Gastroesophageal sphincter (tissue), 4 donors: ENCODE data around the gene CHERP. TPM values are rescaled to one million over a fixed set of nuclear protein-coding genes. Genes with fewer than 3 reads are reported as not detected.
"Not testable (repeated sequence)": the region's sequence is repeated elsewhere in the genome, so short reads cannot be mapped to it uniquely, and the experiment has no call there.

ENCODE experiments used
- ATAC-seq: fragments of 150-250 bp; one replicate; pipeline ENCODE4 v1.9.1; 2016; ENCODE audit warnings: mild to moderate bottlenecking, moderate library complexity
- H3K27ac ChIP-seq, 4 donors: fragments of 200-600 bp; sonication (generic) in 3 of 4; 1 replicate in 3 of 4; 2 replicates in 1 of 4; pipeline ENCODE4 v1.5.1; 2016 to 2019
- H3K27me3 ChIP-seq: fragments of 200-600 bp; sonication (generic); one replicate; pipeline ENCODE4 v1.5.1; 2019
- H3K36me3 ChIP-seq, 2 donors: fragments of 200-600 bp; sonication (generic); one replicate each; pipeline ENCODE4 v1.5.1; 2019; ENCODE audit warnings: control low read depth in 1 of 2
- H3K4me1 ChIP-seq, 3 donors: fragments of 200-600 bp; sonication (generic); 1 replicate in 2 of 3; 2 replicates in 1 of 3; pipeline ENCODE4 v1.5.1; 2016 to 2019; ENCODE audit warnings: control low read depth in 2 of 3
- H3K4me3 ChIP-seq, 2 donors: fragments of 200-600 bp; sonication (generic); one replicate each; pipeline ENCODE4 v1.5.1; 2019; ENCODE audit warnings: mild to moderate bottlenecking in 1 of 2, moderate library complexity in 1 of 2
- H3K9me3 ChIP-seq, 3 donors: fragments of 200-600 bp; sonication (generic); one replicate each; pipeline ENCODE4 v1.5.1; 2017 to 2019; ENCODE audit warnings: control low read depth in 2 of 3
- EP300 ChIP-seq: sonication (generic); formaldehyde crosslinking; IDR thresholded peaks from one replicate; pipeline ENCODE4 v1.6.1; 2017; ENCODE audit warnings: antibody characterized with exemption, mild to moderate bottlenecking
- POLR2A ChIP-seq, 2 donors: fragments of 450-650 bp; IDR thresholded peaks; one replicate each; pipeline ENCODE4 v1.6.1; 2017; ENCODE audit warnings: antibody characterized with exemption in 2 of 2, mild to moderate bottlenecking in 2 of 2, moderate library complexity in 1 of 2
- POLR2AphosphoS5 ChIP-seq: sonication (generic); formaldehyde crosslinking; IDR thresholded peaks from one replicate; pipeline ENCODE4 v1.6.1; 2017; ENCODE audit warnings: antibody characterized with exemption
- WGBS, 2 donors: methylation state at CpG; one replicate each; pipeline ENCODE4 v1.1.5; 2018; ENCODE audit warnings: low coverage in 1 of 2; 5-methylcytosine and 5-hydroxymethylcytosine counted together
- total RNA-seq, 4 donors: library from RNA; depleted of rRNA; stranded (reverse); fragments of >200 nt; gene quantifications; one replicate each; pipeline ENCODE4 v1.1.0, GENCODE V29; 2016
- TF ChIP-seq, protein P1 (sequence below), 4 experiments: fragments of 200-600 bp in 2 of 4; fragments of 450-650 bp in 2 of 4; sonication (generic) in 1 of 4; IDR thresholded peaks; one replicate each; pipeline ENCODE4 v1.5.1; 2017 to 2019; ENCODE audit warnings: antibody characterized with exemption in 4 of 4, mild to moderate bottlenecking in 2 of 4, moderate library complexity in 2 of 4

Gene CHERP
- total RNA-seq, 4 donors from 2014 or later = 5.7 to 12.7 (median 6.6) TPM

DNA sequence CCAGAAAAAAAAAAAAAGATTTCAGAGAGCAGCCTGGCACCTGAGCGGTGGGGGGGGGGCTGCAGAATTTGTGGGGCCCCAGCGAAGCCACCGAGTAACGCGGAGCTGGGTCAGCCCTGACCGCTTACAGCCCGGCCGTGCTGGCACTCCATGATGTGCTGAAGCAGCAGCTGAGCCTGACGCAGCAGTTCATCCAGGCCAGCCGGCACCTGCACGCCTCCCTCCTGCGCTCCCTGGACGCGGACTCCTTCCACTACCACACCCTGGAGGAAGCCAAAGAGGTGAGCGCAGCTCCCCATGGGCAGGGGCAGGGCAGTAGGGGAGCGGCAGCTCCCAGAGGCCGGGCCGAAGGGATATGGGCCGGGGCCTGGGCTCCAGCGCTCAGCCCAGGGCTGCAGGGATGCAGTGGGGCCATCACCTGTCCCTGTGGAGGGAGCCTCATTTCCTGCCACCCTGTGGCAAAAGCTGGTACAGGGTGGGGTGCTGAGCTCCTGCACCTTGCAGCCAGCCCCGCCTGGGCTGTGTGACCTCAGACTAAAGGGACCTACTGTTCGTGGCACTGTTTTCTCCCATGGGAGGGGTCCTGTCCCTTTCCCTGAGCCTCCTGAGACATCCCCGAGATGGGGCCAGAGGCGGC is 27.7 kb downstream of the CHERP start:
- TF ChIP-seq, protein P1, sequence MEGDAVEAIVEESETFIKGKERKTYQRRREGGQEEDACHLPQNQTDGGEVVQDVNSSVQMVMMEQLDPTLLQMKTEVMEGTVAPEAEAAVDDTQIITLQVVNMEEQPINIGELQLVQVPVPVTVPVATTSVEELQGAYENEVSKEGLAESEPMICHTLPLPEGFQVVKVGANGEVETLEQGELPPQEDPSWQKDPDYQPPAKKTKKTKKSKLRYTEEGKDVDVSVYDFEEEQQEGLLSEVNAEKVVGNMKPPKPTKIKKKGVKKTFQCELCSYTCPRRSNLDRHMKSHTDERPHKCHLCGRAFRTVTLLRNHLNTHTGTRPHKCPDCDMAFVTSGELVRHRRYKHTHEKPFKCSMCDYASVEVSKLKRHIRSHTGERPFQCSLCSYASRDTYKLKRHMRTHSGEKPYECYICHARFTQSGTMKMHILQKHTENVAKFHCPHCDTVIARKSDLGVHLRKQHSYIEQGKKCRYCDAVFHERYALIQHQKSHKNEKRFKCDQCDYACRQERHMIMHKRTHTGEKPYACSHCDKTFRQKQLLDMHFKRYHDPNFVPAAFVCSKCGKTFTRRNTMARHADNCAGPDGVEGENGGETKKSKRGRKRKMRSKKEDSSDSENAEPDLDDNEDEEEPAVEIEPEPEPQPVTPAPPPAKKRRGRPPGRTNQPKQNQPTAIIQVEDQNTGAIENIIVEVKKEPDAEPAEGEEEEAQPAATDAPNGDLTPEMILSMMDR (IDR thresholded peaks at IDR 0.05) = no peak
- 92 to 100% methylated on average over 4 to 7 of the region's 24 CpGs for WGBS, 2 donors
- ATAC-seq = no peak
- peaks cover 0 to 99% of the 10 kb centered on the region in 2 donors for H3K36me3 ChIP-seq
- peaks cover 0 to 14% (median 6%) of the 10 kb centered on the region in 3 donors for H3K4me1 ChIP-seq
- H3K4me3 ChIP-seq = no peak overlapping the region
- no peaks in the 10 kb centered on the region for H3K27me3 ChIP-seq
- no peak overlapping the region for H3K27ac ChIP-seq
- H3K9me3 ChIP-seq = no peaks in the 10 kb centered on the region

DNA sequence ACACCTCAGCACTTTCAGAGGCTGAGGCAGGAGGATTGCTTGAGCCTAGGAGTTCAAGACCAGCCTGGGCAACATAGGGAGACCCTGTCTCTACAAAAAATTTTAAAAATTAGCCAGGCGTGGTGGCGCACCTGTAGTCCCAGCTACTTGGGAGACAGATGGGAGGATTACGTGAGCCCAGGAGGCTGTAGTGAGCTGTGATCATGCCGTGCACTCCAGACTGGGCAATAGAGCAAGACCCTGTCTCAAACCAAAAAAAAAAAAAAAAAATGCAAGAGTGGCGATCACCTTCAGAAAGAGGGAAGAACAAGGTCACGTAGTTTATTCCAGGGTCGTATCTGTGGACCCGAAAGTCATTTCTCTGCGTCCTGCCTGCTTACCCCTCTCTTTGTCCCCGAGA is 29.6 kb downstream of the CHERP start:
- Histone ChIP-seq H3K36me3 (peaks cover 0 to 99% of the 10 kb centered on the region in 2 donors), H3K4me1 (peaks cover 0 to 22% (median 8%) of the 10 kb centered on the region in 3 donors)
- ATAC-seq, H3K4me3 ChIP-seq, H3K27me3 ChIP-seq, H3K27ac ChIP-seq, H3K9me3 ChIP-seq: not testable (repeated sequence)
- 91% methylated on average over 10 of the region's 10 CpGs; no CpG with 5 or more reads in 1 of the 2 donors for WGBS, 2 donors

DNA sequence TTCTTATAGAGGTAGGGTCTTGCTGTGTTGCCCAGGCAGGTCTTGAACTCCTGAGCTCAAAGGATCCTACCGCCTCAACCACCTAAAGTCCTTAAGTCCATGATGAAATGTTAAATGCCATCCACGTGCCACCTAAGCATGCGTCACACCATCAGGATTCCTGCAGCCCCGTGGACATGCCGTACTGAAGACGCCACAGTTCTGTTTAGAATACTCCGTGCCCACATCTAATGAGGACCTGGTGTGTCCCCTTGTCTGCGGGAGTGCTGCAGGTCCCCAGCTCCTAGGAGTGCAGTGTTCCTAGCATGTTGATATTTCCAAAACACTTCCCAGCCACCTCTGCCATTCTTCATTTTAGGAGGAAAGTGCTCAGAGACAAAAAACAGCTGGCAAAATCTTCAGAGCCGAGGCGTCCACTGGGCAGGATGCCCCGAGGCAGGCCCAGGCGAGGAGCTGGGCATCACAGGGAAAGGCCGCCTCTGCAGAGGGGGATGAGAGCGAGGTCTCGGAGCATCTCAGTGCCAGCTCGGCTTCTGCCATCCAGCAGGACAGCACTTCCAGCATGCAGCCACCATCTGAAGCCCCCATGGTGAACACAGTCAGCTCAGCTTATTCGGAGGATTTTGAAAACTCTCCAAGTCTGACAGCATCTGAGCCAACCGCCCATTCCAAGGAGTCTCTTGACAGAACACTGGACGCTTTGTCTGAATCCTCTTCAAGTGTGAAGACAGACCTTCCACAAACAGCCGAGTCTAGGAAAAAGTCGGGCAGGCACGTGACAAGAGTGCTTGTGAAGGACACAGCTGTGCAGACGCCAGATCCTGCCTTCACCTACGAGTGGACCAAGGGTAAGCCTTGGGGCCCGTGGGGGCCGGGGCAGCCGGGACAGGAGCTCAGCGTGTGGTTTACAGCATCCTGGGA is 32.8 kb downstream of the CHERP start:
- peaks cover 0 to 99% of the 10 kb centered on the region in 2 donors for H3K36me3 ChIP-seq
- no peaks in the 10 kb centered on the region for H3K27me3 ChIP-seq
- peak overlapping the region in 3 of 4 donors; percentile 42 to 79 (median 72) for H3K27ac ChIP-seq
- no peak overlapping the region for H3K4me3 ChIP-seq
- H3K9me3 ChIP-seq = no peaks in the 10 kb centered on the region
- TF ChIP-seq EP300 = no peak
- 36 to 65% methylated on average over 7 to 13 of the region's 28 CpGs for WGBS, 2 donors
- ATAC-seq = peak; percentile 78
- H3K4me1 ChIP-seq = peaks cover 0 to 22% (median 8%) of the 10 kb centered on the region in 3 donors

DNA sequence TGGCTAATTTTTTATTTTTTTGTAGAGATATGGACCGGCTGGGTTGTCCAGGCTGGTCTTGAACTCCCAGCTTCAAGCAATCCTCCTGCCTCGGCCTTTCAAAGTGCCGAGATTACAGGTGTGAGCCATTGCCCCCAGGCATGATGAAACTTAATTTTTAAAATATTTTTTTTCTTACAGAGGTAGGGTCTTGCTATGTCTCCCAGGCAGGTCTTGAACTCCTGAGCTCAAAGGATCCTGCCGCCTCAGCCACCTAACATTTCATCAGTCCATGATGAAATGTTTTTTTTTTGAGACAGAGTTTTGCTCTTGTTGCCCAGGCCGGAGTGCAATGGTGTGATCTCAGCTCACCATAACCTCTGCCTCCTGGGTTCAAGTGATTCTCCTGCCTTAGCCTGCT is 33.7 kb downstream of the CHERP start:
- no peak for ATAC-seq
- H3K4me1 ChIP-seq = peaks cover 0 to 22% (median 8%) of the 10 kb centered on the region in 3 donors
- H3K27ac ChIP-seq = peak overlapping the region in 3 of 4 donors; percentile 42 to 79 (median 72)
- no peak overlapping the region for H3K4me3 ChIP-seq
- H3K9me3 ChIP-seq = no peaks in the 10 kb centered on the region
- TF ChIP-seq POLR2A (IDR thresholded peaks at IDR 0.05) (no peak), POLR2AphosphoS5 (no peak), EP300 (no peak)
- TF ChIP-seq, protein P1 (IDR thresholded peaks at IDR 0.05) = no peak
- peaks cover 0 to 99% of the 10 kb centered on the region in 2 donors for H3K36me3 ChIP-seq
- WGBS, 2 donors = 83% methylated on average over 5 of the region's 5 CpGs; no CpG with 5 or more reads in 1 of the 2 donors
- H3K27me3 ChIP-seq = no peaks in the 10 kb centered on the region

DNA sequence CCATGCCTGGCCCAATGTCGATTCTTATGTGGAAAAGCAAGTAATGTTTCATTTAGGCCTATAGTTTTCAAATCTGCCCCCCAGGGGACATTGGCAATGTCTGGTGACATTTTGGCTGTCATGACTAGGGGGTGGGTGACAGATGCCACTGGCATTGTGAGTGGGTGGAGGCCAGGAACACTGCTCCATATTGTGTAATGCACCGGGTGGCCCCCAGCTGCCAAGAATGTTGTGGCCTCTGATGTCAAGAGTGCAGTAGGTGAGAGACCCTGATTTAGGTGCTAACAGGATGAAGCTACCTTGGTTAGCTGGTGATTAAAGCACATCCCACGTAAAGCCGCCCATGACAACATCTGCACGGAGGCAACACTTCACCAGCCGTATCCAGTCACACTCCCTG is 35.3 kb downstream of the CHERP start:
- no peak for TF ChIP-seq EP300
- TF ChIP-seq POLR2A (IDR thresholded peaks at IDR 0.05) = no peak
- TF ChIP-seq, protein P1 (IDR thresholded peaks at IDR 0.05) = no peak
- TF ChIP-seq POLR2AphosphoS5 = no peak
- Histone ChIP-seq H3K27me3 (no peaks in the 10 kb centered on the region), H3K9me3 (no peaks in the 10 kb centered on the region), H3K27ac (no peak overlapping the region), H3K4me1 (peaks cover 0 to 22% (median 8%) of the 10 kb centered on the region in 3 donors), H3K4me3 (no peak overlapping the region), H3K36me3 (peaks cover 0 to 99% of the 10 kb centered on the region in 2 donors)
- no peak for ATAC-seq
- 81 to 100% methylated on average over 1 to 5 of the region's 6 CpGs for WGBS, 2 donors

DNA sequence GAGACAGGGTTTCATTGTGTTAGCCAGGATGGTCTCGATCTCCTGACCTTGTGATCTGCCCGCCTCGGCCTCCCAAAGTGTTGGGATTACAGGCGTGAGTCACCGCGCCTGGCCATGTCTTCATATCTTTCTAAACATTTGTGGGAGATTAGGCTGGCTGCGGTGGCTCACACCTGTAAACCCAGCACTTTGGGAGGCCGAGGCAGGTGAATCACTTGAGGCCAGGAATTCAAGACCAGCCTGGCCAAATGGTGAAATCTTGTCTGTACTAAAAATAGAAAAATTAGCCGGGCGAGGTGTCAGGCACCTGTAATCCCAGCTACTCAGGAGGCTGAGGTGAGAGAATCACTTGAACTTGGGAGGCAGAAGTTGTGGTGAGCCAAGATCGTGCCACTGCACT is 36.1 kb downstream of the CHERP start:
- H3K9me3 ChIP-seq, H3K27ac ChIP-seq, H3K4me3 ChIP-seq, ATAC-seq, H3K27me3 ChIP-seq: not testable (repeated sequence)
- Histone ChIP-seq H3K4me1 (peaks cover 0 to 22% (median 8%) of the 10 kb centered on the region in 3 donors), H3K36me3 (peaks cover 0 to 100% of the 10 kb centered on the region in 2 donors)
- 83 to 96% methylated on average over 1 to 4 of the region's 11 CpGs for WGBS, 2 donors
